CD14-positive monocyte (primary cell): ENCODE measurements around the gene LRIG1. TPM values are rescaled to one million over a fixed set of nuclear protein-coding genes. Genes with fewer than 3 reads are reported as not detected.

Source experiments
- DNase-seq, 3 donors: peaks; one replicate each; pipeline ENCODE4 v3.0.0-alpha.2; 2011 to 2022
- H2AFZ ChIP-seq: 2 replicates; pipeline ENCODE4 v1.6.0; 2012; ENCODE audit warnings: mild to moderate bottlenecking, low read depth, low read length, inconsistent platforms; ENCODE audit not compliant: insufficient read depth, poor library complexity, severe bottlenecking
- H3K27ac ChIP-seq, 2 donors: 1 replicate in 1 of 2; 2 replicates in 1 of 2; pipeline ENCODE4 v1.5.1; 2012 to 2013; ENCODE audit warnings: low read length in 2 of 2, control low read depth in 1 of 2, inconsistent platforms in 1 of 2, low read depth in 1 of 2, mild to moderate bottlenecking in 1 of 2
- H3K27me3 ChIP-seq, 2 donors: one replicate each; pipeline versions ENCODE4 v1.6.0 to v1.6.1; 2011 to 2013; ENCODE audit warnings: low read length in 2 of 2; ENCODE audit not compliant: control insufficient read depth in 2 of 2, insufficient read depth in 2 of 2
- H3K36me3 ChIP-seq, 2 donors: replicated peaks in 1 of 2; 1 replicate in 1 of 2; 2 replicates in 1 of 2; pipeline versions ENCODE4 v1.5.1 to v1.6.1; 2012 to 2013; ENCODE audit warnings: low read length in 2 of 2, control low read depth in 1 of 2, inconsistent platforms in 1 of 2, mild to moderate bottlenecking in 1 of 2; ENCODE audit not compliant: insufficient read depth in 2 of 2, control insufficient read depth in 1 of 2
- H3K4me1 ChIP-seq, 2 donors: 1 replicate in 1 of 2; 2 replicates in 1 of 2; pipeline versions ENCODE4 v1.5.1 to v1.6.1; 2012 to 2013; ENCODE audit warnings: low read length in 2 of 2, control low read depth in 1 of 2, inconsistent platforms in 1 of 2, mild to moderate bottlenecking in 1 of 2, moderate library complexity in 1 of 2; ENCODE audit not compliant: insufficient read depth in 2 of 2, control insufficient read depth in 1 of 2
- H3K4me2 ChIP-seq: replicated peaks from 2 replicates; pipeline ENCODE3; 2012; ENCODE audit warnings: low read length, moderate library complexity, mild to moderate bottlenecking; ENCODE audit not compliant: poor library complexity, severe bottlenecking; ENCODE audit errors: extremely low read depth
- H3K4me3 ChIP-seq, 3 experiments: fragments of 200-600 bp in 1 of 3; sonication (generic) in 1 of 3; replicated peaks in 1 of 3; 1 replicate in 2 of 3; 2 replicates in 1 of 3; pipeline ENCODE4 v1.5.1; 2011 to 2013; ENCODE audit warnings: low read length in 3 of 3, mild to moderate bottlenecking in 3 of 3, control low read depth in 2 of 3, low read depth in 2 of 3, inconsistent platforms in 1 of 3, moderate library complexity in 1 of 3
- H3K79me2 ChIP-seq: 2 replicates; pipeline ENCODE4 v1.6.0; 2012; ENCODE audit warnings: mild to moderate bottlenecking, control low read depth, inconsistent platforms, low read length, moderate library complexity; ENCODE audit not compliant: insufficient read depth
- H3K9ac ChIP-seq: 2 replicates; pipeline ENCODE4 v1.6.0; 2017; ENCODE audit warnings: low read length, mild to moderate bottlenecking; ENCODE audit not compliant: insufficient read depth, poor library complexity, severe bottlenecking
- H3K9me3 ChIP-seq, 2 donors: replicated peaks in 1 of 2; 1 replicate in 1 of 2; 2 replicates in 1 of 2; pipeline versions ENCODE4 v1.5.1 to v1.6.1; 2012 to 2013; ENCODE audit warnings: low read length in 2 of 2, control low read depth in 1 of 2; ENCODE audit not compliant: control insufficient read depth in 1 of 2, insufficient read depth in 1 of 2
- H4K20me1 ChIP-seq: 2 replicates; pipeline ENCODE4 v1.6.0; 2012; ENCODE audit warnings: mild to moderate bottlenecking, low read length, control low read depth, moderate library complexity; ENCODE audit not compliant: insufficient read depth
- H3K27ac Mint-ChIP-seq, 7 donors: one replicate each; pipeline ENCODE4 v1.8.0; 2020; ENCODE audit warnings: mild to moderate bottlenecking in 7 of 7, mixed read lengths in 7 of 7, moderate library complexity in 6 of 7, inconsistent platforms in 2 of 7
- H3K27me3 Mint-ChIP-seq, 3 donors: one replicate each; pipeline ENCODE4 v1.8.0; 2021 to 2022; ENCODE audit warnings: low read depth in 3 of 3, mild to moderate bottlenecking in 3 of 3, mixed read lengths in 3 of 3, moderate library complexity in 3 of 3, inconsistent platforms in 1 of 3
- H3K36me3 Mint-ChIP-seq, 2 donors: one replicate each; pipeline ENCODE4 v1.8.0; 2020; ENCODE audit warnings: mixed read lengths in 2 of 2, inconsistent platforms in 1 of 2, mild to moderate bottlenecking in 1 of 2
- H3K4me1 Mint-ChIP-seq: one replicate; pipeline ENCODE4 v1.8.0; 2020; ENCODE audit warnings: mild to moderate bottlenecking, mixed read lengths
- H3K4me3 Mint-ChIP-seq, 2 donors: one replicate each; pipeline ENCODE4 v1.8.0; 2020; ENCODE audit warnings: mild to moderate bottlenecking in 2 of 2, mixed read lengths in 2 of 2, moderate library complexity in 1 of 2
- H3K9me3 Mint-ChIP-seq, 7 donors: one replicate each; pipeline ENCODE4 v1.8.0; 2020 to 2022; ENCODE audit warnings: mixed read lengths in 7 of 7, mild to moderate bottlenecking in 6 of 7, moderate library complexity in 6 of 7, inconsistent platforms in 2 of 7
- WGBS: methylation state at CpG from one replicate; pipeline ENCODE4 v1.1.5; 2013; ENCODE audit warnings: missing lambda C conversion rate; ENCODE audit not compliant: insufficient coverage; 5-methylcytosine and 5-hydroxymethylcytosine counted together
- intact Hi-C, 2 donors: fragments of 100-400 bp; cut with micrococcal nuclease; formaldehyde crosslinking; loops; one replicate each; pipeline versions ENCODE4 v1.15.0 to v1.15.1; 2023
- polyA plus RNA-seq, 3 donors: library from polyadenylated mRNA; depleted of rRNA in 1 of 3; unstranded in 2 of 3; stranded (reverse) in 1 of 3; fragments of 300-500 nt in 2 of 3; fragments of >200 nt in 1 of 3; fragmentation: Illumina TruSeq in 2 of 3; gene quantifications; 1 replicate in 2 of 3; 2 replicates in 1 of 3; pipeline ENCODE4 v1.2.3, GENCODE V29; 2012 to 2021
- TF ChIP-seq, protein P1 (sequence below): fragments of 200-600 bp; IDR thresholded peaks from one replicate; pipeline ENCODE4 v1.8.0; 2022; ENCODE audit warnings: antibody characterized with exemption, mild to moderate bottlenecking

Gene LRIG1
- polyA plus RNA-seq, 3 donors: 0.82 to 1.9 (median 1.0) TPM

DNA sequence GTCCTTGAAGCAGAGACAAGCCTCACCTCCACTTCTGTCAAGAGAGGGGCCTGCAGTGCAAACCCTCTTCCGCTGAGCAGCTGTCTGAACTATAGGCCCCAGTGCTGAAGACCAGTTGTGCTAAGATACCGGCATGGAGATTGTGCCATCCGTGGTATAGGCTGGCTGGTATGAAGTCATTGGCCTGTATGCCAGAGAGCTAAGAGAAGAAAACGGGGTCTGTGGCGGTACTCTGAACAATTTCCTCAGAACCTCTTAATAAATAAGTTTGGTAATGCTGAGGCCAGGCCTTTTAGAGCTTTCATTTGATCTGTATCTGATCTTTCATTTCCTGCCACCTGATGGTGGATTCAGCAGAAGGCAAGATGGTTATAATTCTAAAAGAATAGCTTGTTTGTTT lies 123.0 kb downstream of the LRIG1 start:
- H3K27ac ChIP-seq: no peak overlapping the region
- H4K20me1 ChIP-seq: no peaks in the 10 kb centered on the region
- no peak overlapping the region for H3K9ac ChIP-seq
- intact Hi-C loops: no loop called here
- H3K27me3 Mint-ChIP-seq: no peaks in the 10 kb centered on the region
- H2AFZ ChIP-seq: no peak overlapping the region
- no peaks in the 10 kb centered on the region for H3K9me3 ChIP-seq
- no peaks in the 10 kb centered on the region for H3K4me1 Mint-ChIP-seq
- DNase-seq: no peak
- H3K4me3 Mint-ChIP-seq: no peak overlapping the region
- H3K36me3 Mint-ChIP-seq: peaks cover 55 to 69% of the 10 kb centered on the region in 2 donors
- H3K36me3 ChIP-seq: peaks cover 26 to 57% of the 10 kb centered on the region in 2 donors
- H3K9me3 Mint-ChIP-seq: no peaks in the 10 kb centered on the region
- H3K4me1 ChIP-seq: no peaks in the 10 kb centered on the region
- H3K27me3 ChIP-seq: no peaks in the 10 kb centered on the region
- H3K4me3 ChIP-seq: no peak overlapping the region
- TF ChIP-seq, protein P1, sequence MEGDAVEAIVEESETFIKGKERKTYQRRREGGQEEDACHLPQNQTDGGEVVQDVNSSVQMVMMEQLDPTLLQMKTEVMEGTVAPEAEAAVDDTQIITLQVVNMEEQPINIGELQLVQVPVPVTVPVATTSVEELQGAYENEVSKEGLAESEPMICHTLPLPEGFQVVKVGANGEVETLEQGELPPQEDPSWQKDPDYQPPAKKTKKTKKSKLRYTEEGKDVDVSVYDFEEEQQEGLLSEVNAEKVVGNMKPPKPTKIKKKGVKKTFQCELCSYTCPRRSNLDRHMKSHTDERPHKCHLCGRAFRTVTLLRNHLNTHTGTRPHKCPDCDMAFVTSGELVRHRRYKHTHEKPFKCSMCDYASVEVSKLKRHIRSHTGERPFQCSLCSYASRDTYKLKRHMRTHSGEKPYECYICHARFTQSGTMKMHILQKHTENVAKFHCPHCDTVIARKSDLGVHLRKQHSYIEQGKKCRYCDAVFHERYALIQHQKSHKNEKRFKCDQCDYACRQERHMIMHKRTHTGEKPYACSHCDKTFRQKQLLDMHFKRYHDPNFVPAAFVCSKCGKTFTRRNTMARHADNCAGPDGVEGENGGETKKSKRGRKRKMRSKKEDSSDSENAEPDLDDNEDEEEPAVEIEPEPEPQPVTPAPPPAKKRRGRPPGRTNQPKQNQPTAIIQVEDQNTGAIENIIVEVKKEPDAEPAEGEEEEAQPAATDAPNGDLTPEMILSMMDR: no peak
- H3K4me2 ChIP-seq: no peak overlapping the region
- WGBS: 100% methylated on average over 3 of the region's 5 CpGs
- H3K27ac Mint-ChIP-seq: peak overlapping the region in 1 of 7 donors; percentile 55
- H3K79me2 ChIP-seq: no peaks in the 10 kb centered on the region

DNA sequence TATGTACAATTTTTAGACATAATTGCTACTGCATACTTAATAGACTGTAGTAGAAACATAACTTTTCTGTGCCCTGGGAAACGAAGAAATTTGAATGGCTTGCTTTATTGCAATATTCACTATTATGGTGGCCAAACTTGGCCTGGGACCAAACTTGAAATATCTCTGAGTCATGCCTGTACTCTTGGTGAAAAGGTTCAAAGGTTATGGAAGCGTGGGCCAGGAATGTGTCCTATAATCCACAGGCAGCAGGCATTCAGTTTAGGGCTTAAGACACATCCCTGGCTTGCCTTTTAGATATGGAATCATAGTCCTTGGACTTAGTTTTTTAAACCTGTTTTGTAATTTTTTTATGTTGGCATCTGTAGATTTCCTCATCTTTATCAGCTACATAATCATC lies 124.3 kb downstream of the LRIG1 start:
- intact Hi-C loops: no loop called here
- Mint-ChIP-seq H3K9me3 (no peaks in the 10 kb centered on the region), H3K27me3 (no peaks in the 10 kb centered on the region), H3K27ac (no peak overlapping the region), H3K4me3 (no peak overlapping the region), H3K4me1 (no peaks in the 10 kb centered on the region), H3K36me3 (peaks cover 43 to 58% of the 10 kb centered on the region in 2 donors)
- H3K79me2 ChIP-seq: no peaks in the 10 kb centered on the region
- no peak for DNase-seq
- H4K20me1 ChIP-seq: no peaks in the 10 kb centered on the region
- H3K4me1 ChIP-seq: no peaks in the 10 kb centered on the region
- H2AFZ ChIP-seq: no peak overlapping the region
- H3K9ac ChIP-seq: no peak overlapping the region
- H3K4me2 ChIP-seq: no peak overlapping the region
- WGBS: 90% methylated on average over 2 of the region's 2 CpGs
- H3K36me3 ChIP-seq: peaks cover 19 to 44% of the 10 kb centered on the region in 2 donors
- no peak overlapping the region for H3K4me3 ChIP-seq
- TF ChIP-seq, protein P1: no peak
- H3K9me3 ChIP-seq: no peaks in the 10 kb centered on the region
- H3K27ac ChIP-seq: no peak overlapping the region
- no peaks in the 10 kb centered on the region for H3K27me3 ChIP-seq
